Mesodermal cell (in vitro differentiated cells): ENCODE results near the gene FAM219B.
A peak's percentile ranks its signal among the peaks of the same experiment; 100 is the strongest.
"Not testable (repeated sequence)": the region's sequence is repeated elsewhere in the genome, so short reads cannot be mapped to it uniquely, and the experiment has no call there.

ENCODE experiments used
- H3K27ac ChIP-seq: 2 replicates; pipeline ENCODE4 v1.7.0; 2013; ENCODE audit warnings: mild to moderate bottlenecking, low read depth, low read length, moderate library complexity; ENCODE audit not compliant: severe bottlenecking
- H3K36me3 ChIP-seq: 2 replicates; pipeline ENCODE4 v1.7.1; 2013; ENCODE audit warnings: mild to moderate bottlenecking, low read length, moderate library complexity; ENCODE audit not compliant: control insufficient read depth, insufficient read depth
- H3K4me1 ChIP-seq: one replicate; pipeline ENCODE4 v1.7.1; 2013; ENCODE audit warnings: mild to moderate bottlenecking, low read length; ENCODE audit not compliant: insufficient read depth, control insufficient read depth, poor library complexity, severe bottlenecking
- H3K4me3 ChIP-seq: 2 replicates; pipeline ENCODE4 v1.7.0; 2013; ENCODE audit warnings: low read length, control low read depth, mild to moderate bottlenecking; ENCODE audit not compliant: insufficient read depth, poor library complexity, severe bottlenecking; ENCODE audit errors: extremely low read depth
- H3K9me3 ChIP-seq: 2 replicates; pipeline ENCODE4 v1.7.1; 2013; ENCODE audit warnings: mild to moderate bottlenecking, low read length, moderate library complexity; ENCODE audit not compliant: control insufficient read depth
- WGBS, 2 experiments: methylation state at CpG; one replicate each; pipeline ENCODE4 v1.1.5; 2013; ENCODE audit warnings: missing lambda C conversion rate in 2 of 2; ENCODE audit not compliant: insufficient coverage in 2 of 2; 5-methylcytosine and 5-hydroxymethylcytosine counted together

Gene FAM219B

DNA sequence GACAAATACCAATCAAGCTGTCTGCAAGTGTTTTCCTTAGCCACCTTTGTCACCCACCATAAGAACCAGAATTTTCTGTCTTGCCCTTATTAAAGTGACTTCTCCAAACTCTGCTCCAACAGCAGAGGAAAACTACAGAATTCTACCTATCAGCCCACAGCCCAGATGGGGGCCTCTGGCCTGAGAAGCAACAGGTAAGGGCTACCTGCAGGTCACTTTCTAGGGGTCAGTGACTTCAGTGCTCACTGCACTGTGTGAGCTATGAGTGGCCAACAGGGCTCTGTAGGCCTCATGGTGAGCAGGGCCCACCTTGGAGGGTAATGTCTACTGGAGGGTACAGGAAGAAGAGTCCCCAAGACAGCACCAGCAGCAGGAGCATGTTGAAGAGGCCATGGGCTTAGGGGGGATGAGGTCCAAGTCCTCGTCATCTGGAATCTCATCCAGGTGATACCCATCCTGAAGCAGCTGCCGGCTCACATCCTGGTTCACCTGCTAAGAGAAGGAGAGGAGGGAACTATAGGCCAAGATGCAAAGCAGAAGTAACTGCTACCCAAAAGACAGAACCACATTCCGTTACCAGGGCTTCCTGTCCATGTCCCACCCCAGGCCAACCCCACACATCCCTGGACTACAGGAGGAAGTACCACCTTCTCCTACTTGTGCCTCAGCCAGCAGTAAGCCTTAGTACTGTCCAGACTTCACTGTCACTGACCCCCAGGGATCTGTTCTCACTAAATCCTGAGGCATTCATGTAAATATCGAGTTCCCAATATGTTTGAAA is 4.2 kb downstream of the FAM219B start:
- 93 to 94% methylated on average over 2 to 3 of the region's 4 CpGs for WGBS, 2 experiments
- H3K27ac ChIP-seq = no peak overlapping the region
- H3K4me3 ChIP-seq = no peak overlapping the region
- H3K36me3 ChIP-seq = peaks cover 75% of the 10 kb centered on the region
- no peaks in the 10 kb centered on the region for H3K9me3 ChIP-seq
- H3K4me1 ChIP-seq = peaks cover 15% of the 10 kb centered on the region

DNA sequence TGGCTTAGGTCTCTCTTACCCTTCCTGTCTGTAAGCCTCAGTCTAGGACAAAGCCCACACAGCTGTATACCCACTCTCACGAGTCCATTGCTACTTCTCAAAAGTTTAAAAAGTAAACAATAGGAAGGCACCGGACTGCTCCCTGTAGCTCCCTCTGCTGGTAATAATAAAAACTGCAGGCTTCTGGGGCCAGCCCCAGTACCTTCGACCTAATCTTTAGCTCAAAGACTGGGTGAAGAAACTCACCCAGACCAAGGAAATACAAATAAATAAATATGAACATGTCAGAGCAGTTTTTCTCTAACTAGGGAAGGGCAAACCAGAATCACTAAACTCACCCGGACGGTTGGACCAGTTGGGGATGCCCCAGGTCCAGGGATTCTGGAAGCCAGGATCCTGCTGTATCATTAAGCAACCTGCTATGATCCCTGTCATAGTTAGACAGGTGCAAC is 5.0 kb downstream of the FAM219B start:
- no peaks in the 10 kb centered on the region for H3K9me3 ChIP-seq
- no peak overlapping the region for H3K27ac ChIP-seq
- peaks cover 10% of the 10 kb centered on the region for H3K4me1 ChIP-seq
- 30 to 54% methylated on average over 4 of the region's 5 CpGs for WGBS, 2 experiments
- no peak overlapping the region for H3K4me3 ChIP-seq
- peaks cover 77% of the 10 kb centered on the region for H3K36me3 ChIP-seq

DNA sequence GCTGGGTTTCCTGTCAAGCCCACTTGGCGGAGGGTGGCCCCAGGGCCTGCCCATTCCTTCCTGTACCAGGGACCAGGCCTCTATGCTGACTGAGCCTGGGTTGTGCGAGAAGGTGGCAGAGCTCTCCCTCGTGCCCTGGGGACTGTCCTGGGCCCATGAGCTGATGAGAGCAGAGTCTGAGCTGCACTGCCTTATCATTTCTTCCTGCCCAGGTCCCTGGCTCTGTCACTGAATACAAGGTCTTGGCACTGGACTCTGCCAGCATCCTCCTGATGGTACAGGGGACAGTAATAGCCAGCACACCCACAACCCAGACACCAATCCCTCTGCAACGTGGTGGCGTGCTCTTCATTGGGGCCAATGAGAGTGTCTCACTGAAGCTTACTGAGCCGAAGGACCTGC is 9.3 kb downstream of the FAM219B start:
- Histone ChIP-seq H3K36me3 (peaks cover 75% of the 10 kb centered on the region), H3K4me3 (no peak overlapping the region), H3K9me3 (no peaks in the 10 kb centered on the region), H3K27ac (no peak overlapping the region), H3K4me1 (no peaks in the 10 kb centered on the region)
- 84 to 98% methylated on average over 6 of the region's 6 CpGs for WGBS, 2 experiments

DNA sequence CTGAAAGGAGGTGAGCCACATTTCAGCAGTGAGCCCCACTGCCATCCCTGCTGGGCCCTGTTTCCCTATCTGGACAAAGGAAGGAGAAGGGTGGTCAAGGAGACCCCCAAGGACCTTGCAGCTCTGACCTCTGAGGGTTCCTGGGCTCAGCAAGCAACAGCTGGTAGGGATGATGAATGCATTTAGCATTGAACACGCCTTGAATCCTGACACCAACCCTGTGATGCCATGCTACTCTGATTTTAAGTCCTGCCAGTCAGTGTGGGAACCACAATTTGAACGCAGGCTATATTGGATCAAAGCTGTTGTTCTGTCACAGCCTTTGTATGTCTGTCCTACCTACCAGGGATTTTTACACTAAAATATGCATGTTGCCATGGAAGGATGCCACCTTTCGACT is 10.3 kb downstream of the FAM219B start:
- no peak overlapping the region for H3K4me3 ChIP-seq
- H3K36me3 ChIP-seq = peaks cover 74% of the 10 kb centered on the region
- H3K9me3 ChIP-seq = no peaks in the 10 kb centered on the region
- no peaks in the 10 kb centered on the region for H3K4me1 ChIP-seq
- H3K27ac ChIP-seq = no peak overlapping the region
- 90 to 95% methylated on average over 2 of the region's 3 CpGs for WGBS, 2 experiments

DNA sequence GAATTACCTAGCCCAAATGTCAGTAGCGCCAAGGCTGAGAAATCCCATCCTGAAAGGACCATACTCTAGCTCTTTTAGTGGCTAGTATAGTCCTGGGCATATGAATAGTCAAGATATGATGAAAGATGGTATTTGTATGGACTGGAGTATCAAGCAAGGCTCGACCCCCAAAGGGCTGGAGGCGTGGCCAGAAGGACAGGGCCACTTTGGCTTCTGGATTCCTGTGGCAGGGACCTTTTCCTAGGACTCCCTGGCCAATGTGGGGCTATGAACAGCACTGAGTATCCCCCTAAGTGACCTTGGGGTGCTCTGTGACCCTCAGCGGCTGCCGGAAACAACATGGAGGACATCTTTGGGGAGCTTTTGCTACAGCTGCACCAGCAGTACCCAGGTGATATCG is 10.8 kb downstream of the FAM219B start:
- WGBS, 2 experiments = 93 to 98% methylated on average over 5 of the region's 6 CpGs
- Histone ChIP-seq H3K4me1 (no peaks in the 10 kb centered on the region), H3K27ac (no peak overlapping the region), H3K36me3 (peaks cover 73% of the 10 kb centered on the region), H3K9me3 (no peaks in the 10 kb centered on the region), H3K4me3 (no peak overlapping the region)

DNA sequence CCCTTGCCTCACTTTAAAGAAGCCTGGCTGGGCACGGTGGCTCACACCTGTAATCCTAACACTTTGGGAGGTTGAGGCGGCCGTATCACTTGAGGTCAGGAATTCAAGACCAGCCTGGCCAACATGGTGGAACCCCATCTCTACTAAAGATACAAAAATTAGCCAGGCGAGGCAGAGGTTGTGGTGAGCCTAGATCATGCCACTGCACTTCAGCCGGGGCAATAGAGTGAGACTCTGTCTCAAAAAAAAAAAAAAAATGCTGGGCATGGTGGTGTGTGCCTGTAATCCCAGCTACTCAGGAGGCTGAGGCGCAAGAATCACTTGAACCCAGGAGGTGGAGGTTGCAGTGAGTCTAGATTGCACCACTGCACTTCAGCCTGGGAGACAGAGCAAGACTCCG is 12.3 kb downstream of the FAM219B start:
- H3K36me3 ChIP-seq = peaks cover 59% of the 10 kb centered on the region
- not testable (repeated sequence) for H3K4me3 ChIP-seq, H3K4me1 ChIP-seq, H3K9me3 ChIP-seq, H3K27ac ChIP-seq
- WGBS, 2 experiments = 100% methylated on average over 5 to 6 of the region's 7 CpGs

DNA sequence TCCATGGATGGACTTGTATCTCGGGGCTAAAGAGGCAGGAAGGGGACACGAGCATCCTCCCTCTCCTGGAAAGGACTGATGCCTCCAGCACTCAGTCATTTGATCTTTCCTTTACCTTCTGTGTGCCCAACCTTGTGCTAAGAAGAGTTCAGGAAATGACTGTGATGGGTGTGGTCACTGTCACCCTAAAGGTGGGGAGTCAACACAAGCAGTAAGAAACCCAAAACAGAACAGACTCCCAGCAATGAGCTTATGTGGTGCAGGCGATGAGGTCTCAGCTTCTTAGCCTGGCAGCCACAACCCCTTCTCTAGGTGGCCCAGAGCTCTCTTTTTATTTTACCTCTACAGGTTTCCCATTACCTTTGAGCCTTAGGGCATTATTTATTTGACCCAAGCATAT is 13.0 kb downstream of the FAM219B start:
- H3K4me1 ChIP-seq = peaks cover 11% of the 10 kb centered on the region
- no peak overlapping the region for H3K4me3 ChIP-seq
- H3K36me3 ChIP-seq = peaks cover 51% of the 10 kb centered on the region
- WGBS, 2 experiments = 97 to 100% methylated on average over 2 to 3 of the region's 3 CpGs
- no peak overlapping the region for H3K27ac ChIP-seq
- no peaks in the 10 kb centered on the region for H3K9me3 ChIP-seq

DNA sequence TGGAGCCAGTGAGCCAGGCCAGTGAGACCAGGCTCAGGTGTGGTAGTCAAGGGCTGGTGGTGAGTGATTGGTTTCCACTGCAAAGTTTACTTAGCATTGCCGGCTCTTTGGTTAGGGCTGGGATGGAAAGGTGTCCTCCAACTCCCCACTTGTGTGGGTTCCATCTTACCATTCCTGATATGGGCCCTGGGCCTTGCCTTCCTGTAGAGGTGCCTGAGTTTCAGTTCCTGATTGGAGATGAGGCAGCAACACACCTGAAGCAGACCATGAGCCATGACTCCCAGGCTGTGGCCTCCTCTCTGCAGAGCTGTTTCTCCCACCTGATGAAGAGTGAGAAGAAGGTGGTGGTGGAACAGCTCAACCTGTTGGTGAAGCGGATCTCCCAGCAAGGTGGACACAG is 13.7 kb downstream of the FAM219B start:
- WGBS, 2 experiments = 100% methylated on average over 1 to 2 of the region's 2 CpGs
- H3K36me3 ChIP-seq = peaks cover 46% of the 10 kb centered on the region
- H3K4me1 ChIP-seq = peaks cover 13% of the 10 kb centered on the region
- no peaks in the 10 kb centered on the region for H3K9me3 ChIP-seq
- H3K27ac ChIP-seq = no peak overlapping the region
- H3K4me3 ChIP-seq = no peak overlapping the region

DNA sequence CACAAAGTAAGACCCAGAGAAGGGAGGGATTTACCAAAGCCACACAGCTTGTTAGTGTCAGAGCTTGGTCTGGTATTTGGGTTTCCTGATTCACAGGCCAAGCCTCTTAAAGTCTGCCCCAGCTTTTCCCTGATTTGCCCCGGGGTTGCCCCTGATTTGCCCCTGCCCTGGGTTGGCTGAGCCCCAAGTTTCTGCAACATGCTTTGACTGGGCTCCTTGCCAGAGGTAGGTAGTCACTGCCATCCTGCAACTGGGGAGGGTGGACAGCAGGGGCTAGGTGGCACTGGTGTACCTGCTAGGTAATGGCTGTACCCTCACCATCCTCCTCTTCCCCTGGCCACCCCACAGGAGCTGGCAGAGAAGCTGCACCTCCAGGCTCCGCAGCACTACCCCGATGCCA is 14.3 kb downstream of the FAM219B start:
- Histone ChIP-seq H3K27ac (no peak overlapping the region), H3K4me1 (peaks cover 13% of the 10 kb centered on the region), H3K36me3 (peaks cover 41% of the 10 kb centered on the region), H3K9me3 (no peaks in the 10 kb centered on the region), H3K4me3 (no peak overlapping the region)
- 94 to 100% methylated on average over 1 to 3 of the region's 3 CpGs for WGBS, 2 experiments

DNA sequence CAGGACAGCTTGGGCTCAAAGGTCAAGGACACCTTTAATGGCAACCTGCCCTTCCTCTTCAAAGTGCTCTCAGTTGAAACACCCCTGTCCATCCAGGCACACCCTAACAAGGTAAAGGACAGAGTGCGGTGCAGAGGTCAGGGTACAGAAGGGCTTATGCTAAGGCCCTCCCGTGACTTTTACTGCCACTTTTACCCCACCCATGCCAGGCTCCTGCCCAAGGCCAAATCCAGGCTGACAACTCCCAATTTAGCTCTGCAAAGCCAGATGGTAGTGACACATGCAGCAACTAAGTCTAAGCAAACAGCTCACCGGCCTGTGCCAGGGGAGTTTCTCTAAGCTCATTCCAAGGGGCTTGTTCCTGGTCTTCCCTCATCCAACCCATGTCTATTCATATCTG is 15.2 kb downstream of the FAM219B start:
- H3K4me3 ChIP-seq = no peak overlapping the region
- WGBS, 2 experiments = 92 to 97% methylated on average over 3 of the region's 3 CpGs
- H3K36me3 ChIP-seq = peaks cover 38% of the 10 kb centered on the region
- H3K9me3 ChIP-seq = no peaks in the 10 kb centered on the region
- peaks cover 13% of the 10 kb centered on the region for H3K4me1 ChIP-seq
- no peak overlapping the region for H3K27ac ChIP-seq

DNA sequence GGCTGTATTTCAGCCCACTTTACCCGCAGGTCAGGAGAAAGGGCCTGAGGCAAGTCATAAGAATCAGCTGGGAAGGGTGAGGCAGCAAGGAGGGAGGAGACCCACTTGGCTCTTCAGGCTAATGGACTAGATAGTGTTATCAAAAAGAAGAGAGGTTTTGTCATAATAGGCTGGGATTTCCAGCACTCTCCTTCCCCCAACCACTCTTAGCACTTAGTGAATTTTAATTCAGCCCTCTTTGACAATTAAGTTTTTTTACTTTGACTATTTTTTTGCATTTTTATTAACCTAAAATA is 16.0 kb downstream of the FAM219B start:
- peaks cover 13% of the 10 kb centered on the region for H3K4me1 ChIP-seq
- peak overlapping the region; percentile 96 for H3K4me3 ChIP-seq
- H3K27ac ChIP-seq = no peak overlapping the region
- peaks cover 31% of the 10 kb centered on the region for H3K36me3 ChIP-seq
- H3K9me3 ChIP-seq = no peaks in the 10 kb centered on the region
- 0 to 13% methylated on average over 1 of the region's 1 CpG for WGBS, 2 experiments
